Measurements from ENCODE around the gene NTM.

Gene NTM

DNA sequence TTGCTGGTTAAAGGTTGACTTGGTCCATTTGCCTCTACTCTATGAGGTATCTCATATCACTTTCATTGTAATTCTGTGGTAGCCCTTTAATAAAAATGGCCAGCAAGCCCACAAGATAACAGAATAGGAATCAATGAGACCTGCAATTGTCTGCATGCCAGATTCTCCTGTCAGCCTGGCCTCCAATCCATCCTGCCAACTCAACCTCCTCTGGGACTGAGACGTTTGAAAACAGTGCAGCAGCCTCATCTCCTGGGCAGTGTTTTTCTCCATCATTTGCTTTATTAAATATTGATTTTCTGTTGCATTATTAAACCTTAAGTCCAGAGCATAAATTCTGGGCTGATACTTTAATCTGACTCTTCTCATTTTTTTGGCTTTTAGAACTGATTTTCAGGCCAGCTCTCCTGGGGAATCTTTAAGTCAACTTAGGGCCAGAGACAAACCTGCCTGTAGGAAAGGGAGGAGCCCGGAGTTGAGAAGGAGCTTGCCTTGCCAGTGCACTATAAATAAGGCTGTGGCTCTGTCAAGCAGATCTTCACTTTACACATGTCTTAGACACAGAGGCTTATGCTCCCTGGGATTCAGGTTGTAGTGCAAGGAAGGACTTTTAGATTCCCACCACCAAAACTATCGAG lies 798.0 kb downstream of the NTM start:
- no peak overlapping the region for H4K5ac ChIP-seq (ENCODE audit: low read length)
- H3K4me2 ChIP-seq (ENCODE audit: low read length): no peak overlapping the region
- H3K18ac ChIP-seq (ENCODE audit: low read length): no peak overlapping the region
- no peak overlapping the region for H3K56ac ChIP-seq (ENCODE audit: low read length)
- no peaks in the 10 kb centered on the region for H3K36me3 ChIP-seq (ENCODE audit: control insufficient read depth, insufficient read depth, low read length)
- no peaks in the 10 kb centered on the region for H3K4me1 ChIP-seq (ENCODE audit: control insufficient read depth, low read depth, low read length)
- no peaks in the 10 kb centered on the region for H3K79me2 ChIP-seq (ENCODE audit: control insufficient read depth, insufficient read depth, low read length)
- no peaks in the 10 kb centered on the region for H3K27me3 ChIP-seq (ENCODE audit: insufficient read depth, low read length, poor library complexity)
- H3K4ac ChIP-seq (ENCODE audit: low read depth, low read length): no peak overlapping the region
- WGBS (ENCODE audit: extremely low coverage, insufficient coverage, low lambda C conversion rate): no CpG with 5 or more reads among the region's 3 CpGs
- no peak overlapping the region for H3K27ac ChIP-seq (ENCODE audit: low read depth, low read length)
- no peak overlapping the region for H3K9ac ChIP-seq (ENCODE audit: low read length)
- no peak overlapping the region for H4K8ac ChIP-seq (ENCODE audit: low read depth, low read length)
- no peak overlapping the region for H2AK5ac ChIP-seq (ENCODE audit: low read length)
- H2BK5ac ChIP-seq (ENCODE audit: low read length): no peak overlapping the region
- no peaks in the 10 kb centered on the region for H3K79me1 ChIP-seq (ENCODE audit: low read length)
- no peak overlapping the region for H2BK15ac ChIP-seq (replicated peaks; ENCODE audit: low read depth)
- H3K4me3 ChIP-seq (ENCODE audit: low read length): no peak overlapping the region
- H3K23ac ChIP-seq (ENCODE audit: low read length): no peak overlapping the region
- no peak for DNase-seq
- H2BK120ac ChIP-seq (ENCODE audit: low read depth, low read length): no peak overlapping the region

DNA sequence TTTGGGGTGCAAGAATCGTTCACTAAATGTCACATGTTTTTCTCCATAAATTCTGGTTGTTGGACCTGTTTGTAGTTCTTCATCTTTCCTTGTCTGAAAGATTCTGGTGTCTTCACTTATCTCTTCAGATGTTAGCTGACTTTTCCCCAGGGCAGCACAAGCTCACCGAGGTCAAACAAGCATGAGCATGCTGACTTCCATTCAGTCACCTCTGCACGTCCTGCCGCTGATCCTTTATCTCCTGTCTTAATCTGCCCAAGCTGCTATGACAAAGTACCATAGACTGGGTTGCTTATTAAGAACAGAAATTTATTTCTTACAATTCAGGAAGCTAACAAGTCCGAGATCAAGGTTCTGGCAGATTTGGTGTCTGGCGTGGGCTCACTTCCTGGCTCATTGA lies 800.6 kb downstream of the NTM start:
- H2BK5ac ChIP-seq (ENCODE audit: low read length): no peak overlapping the region
- no peaks in the 10 kb centered on the region for H3K36me3 ChIP-seq (ENCODE audit: control insufficient read depth, insufficient read depth, low read length)
- H2BK15ac ChIP-seq (replicated peaks; ENCODE audit: low read depth): no peak overlapping the region
- no CpG with 5 or more reads among the region's 6 CpGs for WGBS (ENCODE audit: extremely low coverage, insufficient coverage, low lambda C conversion rate)
- no peaks in the 10 kb centered on the region for H3K27me3 ChIP-seq (ENCODE audit: insufficient read depth, low read length, poor library complexity)
- no peak overlapping the region for H3K9ac ChIP-seq (ENCODE audit: low read length)
- no peaks in the 10 kb centered on the region for H3K79me2 ChIP-seq (ENCODE audit: control insufficient read depth, insufficient read depth, low read length)
- no peak overlapping the region for H2BK120ac ChIP-seq (ENCODE audit: low read depth, low read length)
- no peak overlapping the region for H3K4me3 ChIP-seq (ENCODE audit: low read length)
- no peak overlapping the region for H3K18ac ChIP-seq (ENCODE audit: low read length)
- no peak overlapping the region for H3K27ac ChIP-seq (ENCODE audit: low read depth, low read length)
- H4K8ac ChIP-seq (ENCODE audit: low read depth, low read length): no peak overlapping the region
- H3K79me1 ChIP-seq (ENCODE audit: low read length): no peaks in the 10 kb centered on the region
- DNase-seq: no peak
- no peaks in the 10 kb centered on the region for H3K4me1 ChIP-seq (ENCODE audit: control insufficient read depth, low read depth, low read length)
- no peak overlapping the region for H4K5ac ChIP-seq (ENCODE audit: low read length)
- H3K4ac ChIP-seq (ENCODE audit: low read depth, low read length): no peak overlapping the region
- H2AK5ac ChIP-seq (ENCODE audit: low read length): no peak overlapping the region
- no peak overlapping the region for H3K4me2 ChIP-seq (ENCODE audit: low read length)
- H3K56ac ChIP-seq (ENCODE audit: low read length): no peak overlapping the region
- no peak overlapping the region for H3K23ac ChIP-seq (ENCODE audit: low read length)

DNA sequence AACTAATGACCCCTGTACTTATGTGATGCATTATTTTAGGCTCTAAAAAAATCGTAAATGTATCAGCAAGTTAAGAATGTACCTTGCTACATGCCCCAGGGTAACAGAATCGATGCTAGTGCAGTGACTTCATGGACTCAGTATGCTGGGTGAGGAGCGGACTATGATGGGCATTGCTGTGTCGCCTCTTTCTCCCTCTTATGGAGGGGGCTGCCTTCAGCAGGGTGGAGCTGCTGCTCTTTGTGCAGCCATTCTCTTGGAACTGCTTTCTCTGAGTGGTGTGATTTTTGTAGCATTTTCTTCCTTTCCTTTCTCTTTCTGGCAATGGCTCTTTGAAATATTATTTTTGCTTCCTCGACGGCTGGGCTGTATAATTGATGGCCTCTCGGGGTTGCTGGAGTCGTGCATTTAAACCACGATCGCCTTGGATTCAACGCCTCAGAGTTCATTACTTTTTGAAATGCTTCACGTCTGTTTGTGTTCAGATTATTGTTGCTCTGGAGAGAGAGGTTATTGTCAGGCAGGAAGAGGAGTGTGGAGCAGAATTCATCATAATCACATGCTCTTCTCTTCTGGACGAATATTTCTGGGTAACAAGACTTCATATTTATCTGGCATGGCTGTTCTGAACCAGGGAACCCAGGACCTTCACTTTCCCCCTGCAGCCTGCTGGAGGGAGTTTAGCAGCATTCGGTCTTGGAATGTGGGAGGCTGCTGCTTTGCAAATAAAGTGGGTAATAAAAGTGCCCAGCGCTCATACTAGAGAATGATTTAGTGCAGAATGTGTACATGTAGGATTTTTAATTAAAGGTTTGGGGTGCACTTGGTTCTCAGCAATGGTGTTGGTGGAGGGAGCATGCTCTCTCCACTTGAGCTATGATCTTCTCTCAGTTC lies 804.2 kb downstream of the NTM start:
- Histone ChIP-seq H3K36me3 (ENCODE audit: control insufficient read depth, insufficient read depth, low read length) (no peaks in the 10 kb centered on the region), H3K27ac (ENCODE audit: low read depth, low read length) (no peak overlapping the region), H3K79me1 (ENCODE audit: low read length) (no peaks in the 10 kb centered on the region), H3K27me3 (ENCODE audit: insufficient read depth, low read length, poor library complexity) (no peaks in the 10 kb centered on the region), H2BK15ac (replicated peaks; ENCODE audit: low read depth) (no peak overlapping the region), H3K56ac (ENCODE audit: low read length) (no peak overlapping the region), H4K8ac (ENCODE audit: low read depth, low read length) (no peak overlapping the region), H3K4me2 (ENCODE audit: low read length) (no peak overlapping the region), H3K4me3 (ENCODE audit: low read length) (no peak overlapping the region), H3K79me2 (ENCODE audit: control insufficient read depth, insufficient read depth, low read length) (no peaks in the 10 kb centered on the region), H3K4ac (ENCODE audit: low read depth, low read length) (no peak overlapping the region), H3K18ac (ENCODE audit: low read length) (no peak overlapping the region), H2AK5ac (ENCODE audit: low read length) (no peak overlapping the region), H3K4me1 (ENCODE audit: control insufficient read depth, low read depth, low read length) (no peaks in the 10 kb centered on the region), H3K9ac (ENCODE audit: low read length) (no peak overlapping the region), H2BK120ac (ENCODE audit: low read depth, low read length) (no peak overlapping the region), H4K5ac (ENCODE audit: low read length) (no peak overlapping the region), H2BK5ac (ENCODE audit: low read length) (no peak overlapping the region), H3K23ac (ENCODE audit: low read length) (no peak overlapping the region)
- no CpG with 5 or more reads among the region's 15 CpGs for WGBS (ENCODE audit: extremely low coverage, insufficient coverage, low lambda C conversion rate)
- DNase-seq: no peak

DNA sequence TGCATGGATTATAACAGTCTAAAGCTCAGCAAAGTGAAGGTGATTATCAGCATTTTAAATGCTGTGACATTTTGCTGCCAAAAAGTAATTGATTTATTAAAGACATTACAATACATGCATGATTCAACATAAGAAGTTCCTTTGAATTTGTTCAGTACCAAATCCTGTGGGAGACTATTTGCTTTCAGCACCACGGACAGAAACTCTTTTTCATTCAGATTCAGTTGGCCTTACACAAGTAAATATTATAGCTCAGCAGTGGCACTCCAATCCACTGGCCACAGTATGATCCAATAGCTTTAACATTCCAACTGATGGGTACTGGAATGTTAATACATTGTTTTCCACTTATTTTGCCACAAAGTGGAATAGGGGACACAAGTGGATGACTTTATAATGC lies 806.7 kb downstream of the NTM start:
- H3K27me3 ChIP-seq (ENCODE audit: insufficient read depth, low read length, poor library complexity): no peaks in the 10 kb centered on the region
- H2AK5ac ChIP-seq (ENCODE audit: low read length): no peak overlapping the region
- H3K9ac ChIP-seq (ENCODE audit: low read length): no peak overlapping the region
- no peak overlapping the region for H3K56ac ChIP-seq (ENCODE audit: low read length)
- no peak overlapping the region for H3K4me2 ChIP-seq (ENCODE audit: low read length)
- peak; percentile 53 for DNase-seq
- WGBS (ENCODE audit: extremely low coverage, insufficient coverage, low lambda C conversion rate): no CpG with 5 or more reads among the region's 1 CpG
- no peak overlapping the region for H2BK5ac ChIP-seq (ENCODE audit: low read length)
- no peak overlapping the region for H3K18ac ChIP-seq (ENCODE audit: low read length)
- H3K4ac ChIP-seq (ENCODE audit: low read depth, low read length): no peak overlapping the region
- H2BK120ac ChIP-seq (ENCODE audit: low read depth, low read length): no peak overlapping the region
- no peak overlapping the region for H3K4me3 ChIP-seq (ENCODE audit: low read length)
- no peak overlapping the region for H3K27ac ChIP-seq (ENCODE audit: low read depth, low read length)
- H3K4me1 ChIP-seq (ENCODE audit: control insufficient read depth, low read depth, low read length): no peaks in the 10 kb centered on the region
- H3K79me2 ChIP-seq (ENCODE audit: control insufficient read depth, insufficient read depth, low read length): no peaks in the 10 kb centered on the region
- no peak overlapping the region for H2BK15ac ChIP-seq (replicated peaks; ENCODE audit: low read depth)
- H4K5ac ChIP-seq (ENCODE audit: low read length): no peak overlapping the region
- H4K8ac ChIP-seq (ENCODE audit: low read depth, low read length): no peak overlapping the region
- no peaks in the 10 kb centered on the region for H3K36me3 ChIP-seq (ENCODE audit: control insufficient read depth, insufficient read depth, low read length)
- no peak overlapping the region for H3K23ac ChIP-seq (ENCODE audit: low read length)
- no peaks in the 10 kb centered on the region for H3K79me1 ChIP-seq (ENCODE audit: low read length)

DNA sequence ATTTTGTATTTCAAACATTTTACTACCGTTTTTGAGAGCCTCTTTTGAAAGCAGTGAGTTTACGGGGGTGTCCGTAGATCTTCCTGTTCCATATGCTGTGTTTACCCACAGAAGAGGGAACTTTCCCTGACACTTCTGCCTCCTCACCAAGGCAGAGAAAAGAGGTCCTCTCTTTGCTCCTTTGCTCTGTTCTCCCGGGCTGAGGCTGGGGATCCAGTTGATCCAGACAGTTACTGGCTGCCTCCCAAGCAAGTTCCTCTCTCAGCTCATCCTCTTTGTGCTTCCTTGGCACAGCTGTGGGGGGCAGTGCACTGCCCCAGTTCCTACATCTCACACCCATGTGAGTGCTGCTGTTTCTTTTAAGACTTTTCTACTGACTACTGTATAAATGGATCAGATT lies 813.7 kb downstream of the NTM start:
- H3K79me2 ChIP-seq (ENCODE audit: control insufficient read depth, insufficient read depth, low read length): no peaks in the 10 kb centered on the region
- H3K27ac ChIP-seq (ENCODE audit: low read depth, low read length): no peak overlapping the region
- no peak overlapping the region for H2AK5ac ChIP-seq (ENCODE audit: low read length)
- H3K36me3 ChIP-seq (ENCODE audit: control insufficient read depth, insufficient read depth, low read length): no peaks in the 10 kb centered on the region
- no peak overlapping the region for H3K4ac ChIP-seq (ENCODE audit: low read depth, low read length)
- no peaks in the 10 kb centered on the region for H3K27me3 ChIP-seq (ENCODE audit: insufficient read depth, low read length, poor library complexity)
- no peak overlapping the region for H4K8ac ChIP-seq (ENCODE audit: low read depth, low read length)
- H3K4me2 ChIP-seq (ENCODE audit: low read length): no peak overlapping the region
- DNase-seq: no peak
- H2BK120ac ChIP-seq (ENCODE audit: low read depth, low read length): no peak overlapping the region
- H3K9ac ChIP-seq (ENCODE audit: low read length): no peak overlapping the region
- no peak overlapping the region for H3K56ac ChIP-seq (ENCODE audit: low read length)
- H2BK5ac ChIP-seq (ENCODE audit: low read length): no peak overlapping the region
- no CpG with 5 or more reads among the region's 4 CpGs for WGBS (ENCODE audit: extremely low coverage, insufficient coverage, low lambda C conversion rate)
- H4K5ac ChIP-seq (ENCODE audit: low read length): no peak overlapping the region
- H3K23ac ChIP-seq (ENCODE audit: low read length): no peak overlapping the region
- no peak overlapping the region for H3K18ac ChIP-seq (ENCODE audit: low read length)
- H3K4me3 ChIP-seq (ENCODE audit: low read length): no peak overlapping the region
- H3K4me1 ChIP-seq (ENCODE audit: control insufficient read depth, low read depth, low read length): no peaks in the 10 kb centered on the region
- no peaks in the 10 kb centered on the region for H3K79me1 ChIP-seq (ENCODE audit: low read length)
- H2BK15ac ChIP-seq (replicated peaks; ENCODE audit: low read depth): no peak overlapping the region

Data from mesendoderm (in vitro differentiated cells).